Peyer's patch (tissue), 4 donors: ENCODE measurements around the gene BMPR2.

Experiments used
- CTCF ChIP-seq, 6 experiments: fragments of 450-650 bp in 4 of 6; fragments of 200-600 bp in 2 of 6; sonication (generic) in 1 of 6; IDR thresholded peaks; one replicate each; pipeline ENCODE4 v1.5.1; 2017 to 2019; ENCODE audit warnings: antibody characterized with exemption in 6 of 6, mild to moderate bottlenecking in 3 of 6, moderate library complexity in 1 of 6
- POLR2A ChIP-seq, 2 donors: fragments of 450-650 bp; IDR thresholded peaks; one replicate each; pipeline ENCODE4 v1.5.1; 2017; ENCODE audit warnings: antibody characterized with exemption in 2 of 2, mild to moderate bottlenecking in 2 of 2, moderate library complexity in 2 of 2

GRCh38 chr2:202521470-202521869 is 145.3 kb downstream of the BMPR2 start:
- no peak for TF ChIP-seq CTCF (IDR thresholded peaks at IDR 0.05)
- no peak for TF ChIP-seq POLR2A (IDR thresholded peaks at IDR 0.05)
